HepG2 (cell line): ENCODE measurements around the gene ZNF451.

Experiments
- NR3C1 ChIP-seq: sonication (generic); formaldehyde crosslinking; IDR thresholded peaks from 2 replicates; pipeline ENCODE4 v1.4.0; 2020; ENCODE audit warnings: missing genetic modification reagents
- RFX5 ChIP-seq: IDR thresholded peaks from 2 replicates; pipeline ENCODE4 v1.6.1; 2011; ENCODE audit warnings: low read depth, low read length, improper control_type of control experiment
- ZNF232 ChIP-seq: sonication (generic); formaldehyde crosslinking; IDR thresholded peaks from 2 replicates; pipeline ENCODE4 v1.4.0; 2020; ENCODE audit warnings: missing genetic modification reagents, borderline replicate concordance
- ZNF780A ChIP-seq: sonication (generic); formaldehyde crosslinking; IDR thresholded peaks from 2 replicates; pipeline ENCODE4 v1.8.0; 2022; ENCODE audit warnings: mild to moderate bottlenecking, missing genetic modification reagents, moderate library complexity
- TF ChIP-seq, protein P1 (sequence below): sonication (generic); formaldehyde crosslinking; conservative IDR thresholded peaks from 2 replicates; pipeline ENCODE4 v1.4.0; 2020; ENCODE audit warnings: missing genetic modification reagents

DNA sequence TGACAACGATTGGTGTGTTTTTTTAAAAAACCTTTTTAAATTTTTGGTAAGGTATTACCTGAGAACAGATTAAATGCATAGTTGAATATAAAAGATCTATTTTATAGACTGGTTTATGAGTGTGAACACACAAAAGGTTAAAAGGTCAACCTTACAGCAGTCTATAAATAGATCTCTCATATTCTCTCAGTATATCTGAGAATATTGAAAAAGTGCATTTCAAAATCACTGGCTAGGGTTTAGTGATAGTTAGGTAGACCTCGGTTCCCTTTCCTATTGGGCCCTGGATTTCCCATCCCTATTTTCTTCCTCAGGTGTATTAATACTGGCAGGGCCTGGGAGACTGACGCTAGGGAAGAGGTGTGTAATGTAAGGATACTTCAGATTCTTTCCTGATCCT, 723 bp upstream of the ZNF451 start:
- TF ChIP-seq NR3C1 (no peak), ZNF780A (CRISPR knock-in tag) (no peak), RFX5 (no peak), ZNF232 (no peak)
- TF ChIP-seq, protein P1, sequence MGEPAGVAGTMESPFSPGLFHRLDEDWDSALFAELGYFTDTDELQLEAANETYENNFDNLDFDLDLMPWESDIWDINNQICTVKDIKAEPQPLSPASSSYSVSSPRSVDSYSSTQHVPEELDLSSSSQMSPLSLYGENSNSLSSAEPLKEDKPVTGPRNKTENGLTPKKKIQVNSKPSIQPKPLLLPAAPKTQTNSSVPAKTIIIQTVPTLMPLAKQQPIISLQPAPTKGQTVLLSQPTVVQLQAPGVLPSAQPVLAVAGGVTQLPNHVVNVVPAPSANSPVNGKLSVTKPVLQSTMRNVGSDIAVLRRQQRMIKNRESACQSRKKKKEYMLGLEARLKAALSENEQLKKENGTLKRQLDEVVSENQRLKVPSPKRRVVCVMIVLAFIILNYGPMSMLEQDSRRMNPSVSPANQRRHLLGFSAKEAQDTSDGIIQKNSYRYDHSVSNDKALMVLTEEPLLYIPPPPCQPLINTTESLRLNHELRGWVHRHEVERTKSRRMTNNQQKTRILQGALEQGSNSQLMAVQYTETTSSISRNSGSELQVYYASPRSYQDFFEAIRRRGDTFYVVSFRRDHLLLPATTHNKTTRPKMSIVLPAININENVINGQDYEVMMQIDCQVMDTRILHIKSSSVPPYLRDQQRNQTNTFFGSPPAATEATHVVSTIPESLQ (CRISPR knock-in tag), result no peak
